Natural killer cell (primary cell): Measurements from ENCODE around the gene FAM209A. TPM values are rescaled to one million over a fixed set of nuclear protein-coding genes. Genes with fewer than 3 reads are reported as not detected.

ENCODE experiments used
- ATAC-seq, 3 donors: fragments of 150-1000 bp in 2 of 3; fragments of 200-7000 bp in 1 of 3; cut with Tn5 transposase; 1 replicate in 1 of 3; 2 replicates in 2 of 3; pipeline ENCODE4 v1.10.0; 2021; ENCODE audit warnings: mild to moderate bottlenecking in 2 of 3, moderate library complexity in 2 of 3
- DNase-seq, 2 donors: peaks; one replicate each; pipeline versions ENCODE4 v3.0.0 to v3.0.0-alpha.2; 2013 to 2021; ENCODE audit warnings: mixed read lengths in 1 of 2
- H3K27ac ChIP-seq: one replicate; pipeline ENCODE4 v1.5.1; 2013; ENCODE audit warnings: mild to moderate bottlenecking, low read length
- H3K27me3 ChIP-seq: one replicate; pipeline ENCODE4 v1.6.1; 2013; ENCODE audit warnings: low read length; ENCODE audit not compliant: control insufficient read depth, insufficient read depth
- H3K36me3 ChIP-seq: one replicate; pipeline ENCODE4 v1.6.1; 2013; ENCODE audit warnings: low read length; ENCODE audit not compliant: control insufficient read depth, insufficient read depth
- H3K4me1 ChIP-seq: one replicate; pipeline ENCODE4 v1.6.1; 2013; ENCODE audit warnings: low read length; ENCODE audit not compliant: control insufficient read depth, insufficient read depth
- H3K4me3 ChIP-seq: one replicate; pipeline ENCODE4 v1.5.1; 2013; ENCODE audit warnings: low read length
- H3K9me3 ChIP-seq: one replicate; pipeline ENCODE4 v1.6.1; 2013; ENCODE audit warnings: low read length; ENCODE audit not compliant: control insufficient read depth, insufficient read depth
- H3K27ac Mint-ChIP-seq, 2 donors: one replicate each; pipeline ENCODE4 v1.8.0; 2022; ENCODE audit warnings: mild to moderate bottlenecking in 2 of 2, mixed read lengths in 2 of 2, moderate library complexity in 1 of 2
- H3K27me3 Mint-ChIP-seq, 2 donors: one replicate each; pipeline ENCODE4 v1.8.0; 2022; ENCODE audit warnings: low read depth in 2 of 2, mixed read lengths in 2 of 2
- H3K36me3 Mint-ChIP-seq: one replicate; pipeline ENCODE4 v1.8.0; 2022; ENCODE audit warnings: mixed read lengths
- H3K4me1 Mint-ChIP-seq, 2 donors: one replicate each; pipeline ENCODE4 v1.8.0; 2022; ENCODE audit warnings: mixed read lengths in 2 of 2
- H3K4me3 Mint-ChIP-seq: one replicate; pipeline ENCODE4 v1.8.0; 2022; ENCODE audit warnings: mild to moderate bottlenecking, moderate library complexity, mixed read lengths
- H3K9me3 Mint-ChIP-seq, 2 donors: one replicate each; pipeline ENCODE4 v1.8.0; 2022; ENCODE audit warnings: mixed read lengths in 2 of 2
- WGBS: methylation state at CpG from one replicate; pipeline ENCODE4 v1.1.7; 2013; ENCODE audit warnings: missing lambda C conversion rate; ENCODE audit not compliant: insufficient coverage; 5-methylcytosine and 5-hydroxymethylcytosine counted together
- intact Hi-C: fragments of 100-400 bp; cut with micrococcal nuclease; formaldehyde crosslinking; loops from one replicate; pipeline ENCODE4 v1.14.2; 2022
- total RNA-seq, 4 donors: library from RNA; stranded (reverse); fragments of 120-200 nt in 1 of 4; gene quantifications; one replicate each; pipeline versions ENCODE4 v1.2.3 to v1.2.4, GENCODE V29; 2013 to 2022
- TF ChIP-seq, protein P1 (sequence below): fragments of 200-600 bp; IDR thresholded peaks from one replicate; pipeline ENCODE4 v1.8.0; 2022; ENCODE audit warnings: antibody characterized with exemption

The FAM209A gene
- total RNA-seq, 3 donors from 2014 or later (not counting 1 experiment from before 2014, with no cell fraction given): 4.0 to 5.6 (median 5.4) TPM

GRCh38 chr20:56540415-56540814 is 15.9 kb downstream of the FAM209A start:
- Histone ChIP-seq H3K36me3 (no peaks in the 10 kb centered on the region), H3K9me3 (no peaks in the 10 kb centered on the region), H3K4me3 (no peak overlapping the region), H3K27ac (no peak overlapping the region), H3K27me3 (no peaks in the 10 kb centered on the region), H3K4me1 (peaks cover 2% of the 10 kb centered on the region)
- no peaks in the 10 kb centered on the region for H3K36me3 Mint-ChIP-seq
- 94% methylated on average over 6 of the region's 6 CpGs for WGBS
- DNase-seq (no peak), ATAC-seq (no peak)
- no peak overlapping the region for H3K4me3 Mint-ChIP-seq
- no peaks in the 10 kb centered on the region for H3K9me3 Mint-ChIP-seq
- H3K4me1 Mint-ChIP-seq: no peaks in the 10 kb centered on the region
- TF ChIP-seq, protein P1, sequence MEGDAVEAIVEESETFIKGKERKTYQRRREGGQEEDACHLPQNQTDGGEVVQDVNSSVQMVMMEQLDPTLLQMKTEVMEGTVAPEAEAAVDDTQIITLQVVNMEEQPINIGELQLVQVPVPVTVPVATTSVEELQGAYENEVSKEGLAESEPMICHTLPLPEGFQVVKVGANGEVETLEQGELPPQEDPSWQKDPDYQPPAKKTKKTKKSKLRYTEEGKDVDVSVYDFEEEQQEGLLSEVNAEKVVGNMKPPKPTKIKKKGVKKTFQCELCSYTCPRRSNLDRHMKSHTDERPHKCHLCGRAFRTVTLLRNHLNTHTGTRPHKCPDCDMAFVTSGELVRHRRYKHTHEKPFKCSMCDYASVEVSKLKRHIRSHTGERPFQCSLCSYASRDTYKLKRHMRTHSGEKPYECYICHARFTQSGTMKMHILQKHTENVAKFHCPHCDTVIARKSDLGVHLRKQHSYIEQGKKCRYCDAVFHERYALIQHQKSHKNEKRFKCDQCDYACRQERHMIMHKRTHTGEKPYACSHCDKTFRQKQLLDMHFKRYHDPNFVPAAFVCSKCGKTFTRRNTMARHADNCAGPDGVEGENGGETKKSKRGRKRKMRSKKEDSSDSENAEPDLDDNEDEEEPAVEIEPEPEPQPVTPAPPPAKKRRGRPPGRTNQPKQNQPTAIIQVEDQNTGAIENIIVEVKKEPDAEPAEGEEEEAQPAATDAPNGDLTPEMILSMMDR: no peak
- H3K27me3 Mint-ChIP-seq: no peaks in the 10 kb centered on the region
- intact Hi-C loops: no loop called here
- H3K27ac Mint-ChIP-seq: no peak overlapping the region

DNA sequence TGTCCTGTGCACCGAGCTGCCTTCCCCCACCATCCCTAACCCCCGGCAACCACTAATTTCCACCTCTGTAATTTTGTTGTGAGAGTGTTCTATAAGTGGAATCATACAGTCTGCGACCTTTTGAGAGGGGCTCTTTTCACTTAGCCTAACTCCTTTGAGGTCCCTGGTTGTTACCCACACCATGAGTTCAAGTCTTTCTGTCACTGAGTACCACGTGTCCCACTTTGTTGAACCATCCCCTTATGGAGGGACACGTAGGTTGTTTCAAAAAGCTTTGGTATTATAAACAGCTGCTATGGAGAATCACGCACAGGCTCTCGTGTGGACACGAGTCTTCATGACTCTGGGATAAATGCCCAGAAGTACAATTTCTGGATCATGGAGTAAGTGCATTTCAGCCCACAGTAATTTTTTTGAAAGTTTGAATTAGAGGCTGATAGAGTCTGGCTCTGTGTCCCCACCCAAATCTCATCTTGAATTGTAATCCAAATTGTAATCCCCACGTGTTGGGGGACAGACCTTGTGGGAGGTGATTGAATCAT is 18.0 kb downstream of the FAM209A start:
- no peaks in the 10 kb centered on the region for H3K4me1 ChIP-seq
- DNase-seq: no peak
- H3K36me3 Mint-ChIP-seq: no peaks in the 10 kb centered on the region
- H3K27ac Mint-ChIP-seq: no peak overlapping the region
- H3K27ac ChIP-seq: no peak overlapping the region
- no peak overlapping the region for H3K4me3 ChIP-seq
- intact Hi-C loops: no loop called here
- TF ChIP-seq, protein P1: no peak
- no peak for ATAC-seq
- H3K4me3 Mint-ChIP-seq: no peak overlapping the region
- no peaks in the 10 kb centered on the region for H3K9me3 ChIP-seq
- H3K4me1 Mint-ChIP-seq: no peaks in the 10 kb centered on the region
- no peaks in the 10 kb centered on the region for H3K27me3 ChIP-seq
- H3K9me3 Mint-ChIP-seq: no peaks in the 10 kb centered on the region
- WGBS: 88% methylated on average over 7 of the region's 9 CpGs
- H3K36me3 ChIP-seq: no peaks in the 10 kb centered on the region
- H3K27me3 Mint-ChIP-seq: no peaks in the 10 kb centered on the region

GRCh38 chr20:56551571-56551970 is 27.0 kb downstream of the FAM209A start:
- intact Hi-C loops: loop anchor here (2.0 to 10.0 kb wide), 2 partner anchors 795 to 1043 kb away; no protein-coding TSS in a partner anchor
- H3K27ac Mint-ChIP-seq: no peak overlapping the region
- Histone ChIP-seq H3K4me3 (no peak overlapping the region), H3K9me3 (no peaks in the 10 kb centered on the region), H3K4me1 (no peaks in the 10 kb centered on the region), H3K27ac (no peak overlapping the region), H3K27me3 (no peaks in the 10 kb centered on the region), H3K36me3 (no peaks in the 10 kb centered on the region)
- TF ChIP-seq, protein P1: no peak
- no peaks in the 10 kb centered on the region for H3K27me3 Mint-ChIP-seq
- no peak overlapping the region for H3K4me3 Mint-ChIP-seq
- DNase-seq: no peak
- H3K9me3 Mint-ChIP-seq: no peaks in the 10 kb centered on the region
- no peaks in the 10 kb centered on the region for H3K4me1 Mint-ChIP-seq
- WGBS: 93% methylated on average over 8 of the region's 8 CpGs
- ATAC-seq: no peak
- H3K36me3 Mint-ChIP-seq: no peaks in the 10 kb centered on the region
